ENCODE measurements around the gene UBXN7.
A peak's percentile ranks its signal among the peaks of the same experiment; 100 is the strongest.
"Not testable (repeated sequence)": the region's sequence is repeated elsewhere in the genome, so short reads cannot be mapped to it uniquely, and the experiment has no call there.

The UBXN7 gene

GRCh38 chr3:196418601-196419000 is 13.6 kb downstream of the UBXN7 start:
- DNase-seq (ENCODE audit: low spot score), result no peak

GRCh38 chr3:196414469-196414868 is 17.8 kb downstream of the UBXN7 start:
- peak; percentile 11 for DNase-seq (ENCODE audit: low spot score)

- DNase-seq (ENCODE audit: low spot score), result no peak
Observed at GRCh38 chr3:196412704-196413103, 19.5 kb downstream of the UBXN7 start.

GRCh38 chr3:196409409-196409808 is 22.8 kb downstream of the UBXN7 start:
- DNase-seq (ENCODE audit: low spot score), result no peak

GRCh38 chr3:196408565-196409300 is 23.5 kb downstream of the UBXN7 start:
- DNase-seq (ENCODE audit: low spot score), result no peak

- DNase-seq (ENCODE audit: low spot score), result peak; percentile 9
Observed at GRCh38 chr3:196406811-196407470, 25.3 kb downstream of the UBXN7 start.

GRCh38 chr3:196400331-196400730 is 31.9 kb downstream of the UBXN7 start:
- no peak for DNase-seq (ENCODE audit: low spot score)

GRCh38 chr3:196399485-196399945 is 32.7 kb downstream of the UBXN7 start:
- DNase-seq (ENCODE audit: low spot score), result peak; percentile 72

- DNase-seq (ENCODE audit: low spot score), result no peak
Observed at GRCh38 chr3:196398782-196399181, 33.4 kb downstream of the UBXN7 start.

- DNase-seq (ENCODE audit: low spot score), result no peak
Observed at GRCh38 chr3:196397941-196398340, 34.3 kb downstream of the UBXN7 start.

- no peak for DNase-seq (ENCODE audit: low spot score)
Observed at GRCh38 chr3:196390116-196390515, 42.1 kb downstream of the UBXN7 start.

GRCh38 chr3:196388956-196389355 is 43.3 kb downstream of the UBXN7 start:
- DNase-seq (ENCODE audit: low spot score), result no peak

GRCh38 chr3:196387941-196388340 is 44.3 kb downstream of the UBXN7 start:
- DNase-seq (ENCODE audit: low spot score), result not testable (repeated sequence)

- DNase-seq (ENCODE audit: low spot score), result not testable (repeated sequence)
Observed at GRCh38 chr3:196386797-196387196, 45.4 kb downstream of the UBXN7 start.

GRCh38 chr3:196386034-196386433 is 46.2 kb downstream of the UBXN7 start:
- not testable (repeated sequence) for DNase-seq (ENCODE audit: low spot score)

GRCh38 chr3:196385446-196385845 is 46.8 kb downstream of the UBXN7 start:
- DNase-seq (ENCODE audit: low spot score), result not testable (repeated sequence)

GRCh38 chr3:196378146-196378841 is 53.9 kb downstream of the UBXN7 start:
- no peak for DNase-seq (ENCODE audit: low spot score)

GRCh38 chr3:196377321-196377720 is 54.9 kb downstream of the UBXN7 start:
- DNase-seq (ENCODE audit: low spot score), result no peak

- DNase-seq (ENCODE audit: low spot score), result no peak
Observed at GRCh38 chr3:196365736-196366135, 66.5 kb downstream of the UBXN7 start.

- no peak for DNase-seq (ENCODE audit: low spot score)
Observed at GRCh38 chr3:196360586-196360985, 71.6 kb downstream of the UBXN7 start.

GRCh38 chr3:196358540-196358939 is 73.7 kb downstream of the UBXN7 start:
- not testable (repeated sequence) for DNase-seq (ENCODE audit: low spot score)

GRCh38 chr3:196357905-196358304 is 74.3 kb downstream of the UBXN7 start:
- DNase-seq (ENCODE audit: low spot score), result no peak

GRCh38 chr3:196356556-196356955 is 75.7 kb downstream of the UBXN7 start:
- DNase-seq (ENCODE audit: low spot score), result no peak
